SK-N-SH (cell line): ENCODE data around the gene RNF113A. TPM values are rescaled to one million over a fixed set of nuclear protein-coding genes. Genes with fewer than 3 reads are reported as not detected.

Experiments used
- CTCF ChIA-PET: fragments of 300-600, 350-600 bp; formaldehyde crosslinking; extraction: SDS; loops from one replicate; lab custom pipeline; 2021; lab: Yijun Ruan, JAX
- POLR2A ChIA-PET: fragments of 350-600 bp; sonication (Branson Sonifier 250); formaldehyde crosslinking; extraction: SDS; loops from one replicate; lab custom pipeline; 2020; ENCODE audit warnings: antibody characterized with exemption, inconsistent platforms; lab: Yijun Ruan, JAX
- DNase-seq: peaks from one replicate; pipeline ENCODE4 v3.0.0; 2012
- H2AFZ ChIP-seq: fragments of 200-600 bp; sonication (generic); 2 replicates; pipeline ENCODE4 v1.8.1; 2016; ENCODE audit warnings: antibody characterized with exemption, mild to moderate bottlenecking, low read depth
- H3F3A ChIP-seq: fragments of 200-600 bp; sonication (generic); replicated peaks from 2 replicates; pipeline ENCODE3; 2016; ENCODE audit warnings: antibody characterized with exemption, mild to moderate bottlenecking; ENCODE audit not compliant: insufficient read depth
- H3K27ac ChIP-seq, 2 experiments: fragments of 200-500 bp in 1 of 2; fragments of 200-600 bp in 1 of 2; sonication (Bioruptor generic) in 1 of 2; sonication (generic), shearing (Covaris generic) in 1 of 2; 2 replicates each; pipeline versions ENCODE4 v1.5.1 to v1.6.1; 2014 to 2016; ENCODE audit warnings: low read depth in 2 of 2, inconsistent platforms in 1 of 2, low read length in 1 of 2, mild to moderate bottlenecking in 1 of 2, mixed read lengths in 1 of 2
- H3K27me3 ChIP-seq: fragments of 200-600 bp; sonication (generic), shearing (Covaris generic); 2 replicates; pipeline ENCODE4 v1.6.1; 2016; ENCODE audit warnings: mixed run types; ENCODE audit not compliant: insufficient read depth
- H3K36me3 ChIP-seq, 2 experiments: fragments of 200-500 bp in 1 of 2; fragments of 200-600 bp in 1 of 2; sonication (Bioruptor generic) in 1 of 2; sonication (generic) in 1 of 2; replicated peaks in 1 of 2; 2 replicates each; pipeline versions ENCODE3 to v1.5.1; 2014 to 2016; ENCODE audit warnings: low read length in 1 of 2, mild to moderate bottlenecking in 1 of 2; ENCODE audit not compliant: insufficient read depth in 2 of 2, control insufficient read depth in 1 of 2
- H3K4me1 ChIP-seq, 2 experiments: fragments of 200-500 bp in 1 of 2; fragments of 200-600 bp in 1 of 2; sonication (Bioruptor generic) in 1 of 2; sonication (generic), shearing (Covaris generic) in 1 of 2; 2 replicates each; pipeline versions ENCODE4 v1.5.1 to v1.6.1; 2014 to 2016; ENCODE audit warnings: low read depth in 1 of 2, low read length in 1 of 2, mixed run types in 1 of 2; ENCODE audit not compliant: insufficient read depth in 2 of 2, control insufficient read depth in 1 of 2
- H3K4me2 ChIP-seq: fragments of 200-600 bp; sonication (generic), shearing (Covaris generic); 2 replicates; pipeline ENCODE4 v1.6.1; 2017; ENCODE audit warnings: mixed run types
- H3K4me3 ChIP-seq, 2 experiments: fragments of 200-500 bp in 1 of 2; fragments of 200-600 bp in 1 of 2; sonication (Bioruptor generic) in 1 of 2; sonication (generic), shearing (Covaris generic) in 1 of 2; 2 replicates each; pipeline versions ENCODE4 v1.5.1 to v1.8.1; 2014 to 2016; ENCODE audit warnings: low read depth in 2 of 2, inconsistent platforms in 1 of 2, low read length in 1 of 2, mild to moderate bottlenecking in 1 of 2, mixed read lengths in 1 of 2, moderate library complexity in 1 of 2
- H3K79me2 ChIP-seq: fragments of 200-600 bp; sonication (generic); 2 replicates; pipeline ENCODE4 v1.8.1; 2017; ENCODE audit warnings: mild to moderate bottlenecking; ENCODE audit not compliant: insufficient read depth
- H3K9ac ChIP-seq: fragments of 200-600 bp; sonication (generic); 2 replicates; pipeline ENCODE4 v1.6.1; 2017; ENCODE audit warnings: mixed run types
- H3K9me2 ChIP-seq: fragments of 200-600 bp; sonication (generic); 2 replicates; pipeline ENCODE4 v1.6.1; 2017; ENCODE audit warnings: mixed run types
- H3K9me3 ChIP-seq: fragments of 200-600 bp; sonication (generic); 2 replicates; pipeline ENCODE4 v1.6.1; 2017; ENCODE audit warnings: mixed run types, mild to moderate bottlenecking, moderate library complexity
- H4K20me1 ChIP-seq: fragments of 200-600 bp; sonication (generic); 2 replicates; pipeline ENCODE4 v1.6.1; 2017; ENCODE audit warnings: mild to moderate bottlenecking, mixed run types; ENCODE audit not compliant: insufficient read depth
- CHD2 ChIP-seq: fragments of 150-350 bp; IDR thresholded peaks from 2 replicates; pipeline ENCODE4 v1.6.1; 2018; ENCODE audit warnings: low read length; ENCODE audit not compliant: partially characterized antibody
- ELF1 ChIP-seq: IDR thresholded peaks from 2 replicates; pipeline ENCODE4 v1.4.0; 2012
- FOSL2 ChIP-seq: IDR thresholded peaks from 2 replicates; pipeline ENCODE4 v1.4.0; 2012; ENCODE audit warnings: low read depth, mild to moderate bottlenecking, moderate library complexity, borderline replicate concordance
- FOXJ3 ChIP-seq: sonication (generic); formaldehyde crosslinking; IDR thresholded peaks from 2 replicates; pipeline ENCODE4 v1.5.1; 2020; ENCODE audit warnings: mild to moderate bottlenecking, missing genetic modification reagents
- JUND ChIP-seq: IDR thresholded peaks from 2 replicates; pipeline ENCODE4 v1.4.0; 2012
- MEF2A ChIP-seq: IDR thresholded peaks from 2 replicates; pipeline ENCODE4 v1.4.0; 2012; ENCODE audit warnings: low read depth, borderline replicate concordance
- NFIC ChIP-seq: IDR thresholded peaks from 2 replicates; pipeline ENCODE4 v1.4.0; 2012; ENCODE audit warnings: borderline replicate concordance
- POLR2AphosphoS5 ChIP-seq: IDR thresholded peaks from 2 replicates; pipeline ENCODE4 v1.6.1; 2012; ENCODE audit warnings: low read depth, low read length
- RAD21 ChIP-seq: IDR thresholded peaks from 2 replicates; pipeline ENCODE4 v1.6.1; 2012; ENCODE audit warnings: mild to moderate bottlenecking, low read length
- REST ChIP-seq: IDR thresholded peaks from 2 replicates; pipeline ENCODE4 v1.6.1; 2012; ENCODE audit warnings: mild to moderate bottlenecking, low read depth, low read length, moderate library complexity
- RXRA ChIP-seq: IDR thresholded peaks from 2 replicates; pipeline ENCODE4 v1.4.0; 2012; ENCODE audit warnings: low read depth, mild to moderate bottlenecking, borderline replicate concordance
- SIN3A ChIP-seq: IDR thresholded peaks from 2 replicates; pipeline ENCODE4 v1.6.1; 2012; ENCODE audit warnings: low read depth, mild to moderate bottlenecking, low read length, moderate library complexity, borderline replicate concordance
- TEAD4 ChIP-seq: IDR thresholded peaks from 2 replicates; pipeline ENCODE4 v1.4.0; 2012; ENCODE audit warnings: mild to moderate bottlenecking, borderline replicate concordance; ENCODE audit not compliant: insufficient read depth
- USF1 ChIP-seq: IDR thresholded peaks from 2 replicates; pipeline ENCODE4 v1.4.0; 2012; ENCODE audit warnings: low read depth, borderline replicate concordance
- YY1 ChIP-seq: IDR thresholded peaks from 2 replicates; pipeline ENCODE4 v1.4.0; 2012; ENCODE audit warnings: low read depth, mild to moderate bottlenecking
- WGBS: methylation state at CpG from one replicate; pipeline ENCODE4 v1.1.6; 2017; ENCODE audit warnings: low lambda C conversion rate; 5-methylcytosine and 5-hydroxymethylcytosine counted together
- polyA plus RNA-seq, 3 experiments: library from polyadenylated mRNA; depleted of rRNA; stranded (reverse); fragments of >200 nt; gene quantifications; 2 replicates each; pipeline ENCODE4 v1.2.3, GENCODE V29; 2012

RNF113A gene
- polyA plus RNA-seq, 1 of the 3 experiments (the other 2 are of a cell fraction) = 14.8 TPM

DNA sequence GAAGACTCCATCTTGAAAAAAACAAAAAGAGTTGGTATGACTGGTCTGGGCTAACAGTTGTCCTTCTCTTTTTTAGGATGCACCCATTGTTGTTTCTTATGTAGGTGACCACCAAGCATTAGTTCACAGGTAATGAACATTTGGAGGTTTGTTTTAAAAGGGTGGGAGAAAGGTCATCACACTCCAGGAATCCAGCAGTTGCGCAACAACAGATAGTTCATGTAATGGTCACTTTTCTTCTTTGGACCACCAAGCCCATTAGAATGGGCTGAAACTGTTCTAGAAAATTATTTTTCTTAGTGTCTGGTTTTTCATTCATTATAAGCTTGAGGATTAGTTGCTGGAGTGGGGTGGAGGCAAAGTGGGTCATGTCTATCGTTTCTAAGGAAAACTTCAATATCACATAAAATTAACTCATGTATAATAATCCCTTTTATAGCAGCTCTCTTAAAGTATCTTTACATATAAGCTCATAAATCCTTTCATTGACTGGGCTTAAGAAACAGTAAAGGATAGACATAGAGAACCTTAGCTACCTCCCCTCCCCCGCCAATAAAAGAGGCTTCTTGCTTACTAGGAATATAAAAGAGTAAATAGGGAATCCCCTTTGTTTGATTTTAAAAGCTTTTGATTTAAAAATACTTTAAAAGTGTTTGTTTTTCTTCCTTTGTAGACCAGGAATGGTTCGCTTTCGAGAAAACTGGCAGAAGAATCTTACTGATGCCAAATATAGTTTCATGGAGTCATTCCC, 48.5 kb upstream of the RNF113A start:
- ChIA-PET POLR2A (no interaction called here), CTCF (no interaction called here)
- Histone ChIP-seq H3K79me2 (no peaks in the 10 kb centered on the region), H3K9me3 (no peaks in the 10 kb centered on the region), H3K4me1 (no peaks in the 10 kb centered on the region), H3K9ac (no peak overlapping the region), H3K4me2 (no peak overlapping the region), H3K27me3 (no peaks in the 10 kb centered on the region), H3K27ac (no peak overlapping the region), H3K4me3 (no peak overlapping the region), H4K20me1 (no peaks in the 10 kb centered on the region), H3K9me2 (no peaks in the 10 kb centered on the region), H3K36me3 (peaks cover 1 to 6% of the 10 kb centered on the region in 2 experiments), H3F3A (no peaks in the 10 kb centered on the region), H2AFZ (no peak overlapping the region)
- 94% methylated on average over 5 of the region's 5 CpGs for WGBS
- no peak for DNase-seq
- TF ChIP-seq YY1 (no peak), CHD2 (no peak), ELF1 (no peak), FOXJ3 (CRISPR knock-in tag) (no peak)

DNA sequence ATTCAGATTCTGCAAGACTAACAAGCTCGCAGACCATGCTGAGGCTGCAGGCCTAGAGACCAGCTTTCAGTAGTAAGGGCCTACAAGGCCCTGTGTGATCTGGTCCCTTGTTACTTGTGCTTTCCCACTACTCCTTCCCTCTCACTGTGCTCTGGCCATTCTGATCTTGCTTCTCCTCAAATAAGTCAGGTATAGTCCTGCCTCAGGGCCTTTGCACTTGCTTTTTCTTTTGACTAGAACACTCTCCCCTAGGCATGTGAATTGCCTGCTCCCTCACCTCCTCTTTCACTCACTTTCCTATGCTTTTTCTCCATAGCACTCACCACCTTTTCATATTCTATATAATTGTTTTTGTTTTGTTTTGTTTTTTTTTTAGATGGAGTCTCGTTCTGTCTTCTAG, 46.3 kb upstream of the RNF113A start:
- Histone ChIP-seq H3K9ac (no peak overlapping the region), H3K4me1 (no peaks in the 10 kb centered on the region), H3K4me3 (no peak overlapping the region), H3F3A (no peaks in the 10 kb centered on the region), H3K9me2 (no peaks in the 10 kb centered on the region), H4K20me1 (no peaks in the 10 kb centered on the region), H3K79me2 (no peaks in the 10 kb centered on the region), H2AFZ (no peak overlapping the region), H3K4me2 (no peak overlapping the region), H3K27ac (no peak overlapping the region), H3K36me3 (no peaks in the 10 kb centered on the region), H3K9me3 (no peaks in the 10 kb centered on the region), H3K27me3 (no peaks in the 10 kb centered on the region; the same call in 1 of the 2 replicates)
- 64% methylated on average over 2 of the region's 2 CpGs for WGBS
- TF ChIP-seq TEAD4 (no peak), FOSL2 (no peak), USF1 (no peak), POLR2AphosphoS5 (no peak), FOXJ3 (CRISPR knock-in tag) (no peak), ELF1 (no peak), NFIC (no peak)
- DNase-seq = no peak
- CTCF ChIA-PET = no interaction called here
- POLR2A ChIA-PET = no interaction called here

GRCh38 chrX:119916310-119916709, 44.8 kb upstream of the RNF113A start:
- Histone ChIP-seq H3K27ac (no peak overlapping the region), H3K4me3 (no peak overlapping the region), H3K36me3 (no peaks in the 10 kb centered on the region), H2AFZ (no peak overlapping the region), H4K20me1 (no peaks in the 10 kb centered on the region), H3K4me1 (no peaks in the 10 kb centered on the region), H3K79me2 (no peaks in the 10 kb centered on the region), H3K4me2 (no peak overlapping the region), H3F3A (no peaks in the 10 kb centered on the region), H3K9me2 (no peaks in the 10 kb centered on the region), H3K9ac (no peak overlapping the region), H3K27me3 (no peaks in the 10 kb centered on the region; the same call in 1 of the 2 replicates), H3K9me3 (no peaks in the 10 kb centered on the region)
- ChIA-PET POLR2A (no interaction called here), CTCF (no interaction called here)
- DNase-seq = no peak
- no peak for TF ChIP-seq SIN3A
- no peak for TF ChIP-seq JUND
- TF ChIP-seq RAD21 = no peak
- TF ChIP-seq YY1 = no peak
- no peak for TF ChIP-seq FOSL2
- no peak for TF ChIP-seq FOXJ3 (CRISPR knock-in tag)
- no peak for TF ChIP-seq RXRA
- TF ChIP-seq REST = no peak
- no peak for TF ChIP-seq MEF2A
- 41% methylated on average over 5 of the region's 5 CpGs for WGBS
